Mammary epithelial cell (primary cell): ENCODE measurements around the gene UBE2J1.

ENCODE experiments used
- CTCF ChIP-seq, 2 donors: IDR thresholded peaks in 1 of 2; conservative IDR thresholded peaks in 1 of 2; 2 replicates each; pipeline ENCODE4 v1.5.1; 2011 to 2012; ENCODE audit warnings: inconsistent platforms in 2 of 2, low read length in 2 of 2, mild to moderate bottlenecking in 2 of 2, control low read depth in 1 of 2, low read depth in 1 of 2; ENCODE audit not compliant: insufficient read depth in 1 of 2; ENCODE audit errors: extremely low read depth in 1 of 2
- EZH2 ChIP-seq: IDR thresholded peaks from 2 replicates; pipeline ENCODE4 v1.6.1; 2012; ENCODE audit warnings: low read length, inconsistent platforms, borderline replicate concordance

DNA sequence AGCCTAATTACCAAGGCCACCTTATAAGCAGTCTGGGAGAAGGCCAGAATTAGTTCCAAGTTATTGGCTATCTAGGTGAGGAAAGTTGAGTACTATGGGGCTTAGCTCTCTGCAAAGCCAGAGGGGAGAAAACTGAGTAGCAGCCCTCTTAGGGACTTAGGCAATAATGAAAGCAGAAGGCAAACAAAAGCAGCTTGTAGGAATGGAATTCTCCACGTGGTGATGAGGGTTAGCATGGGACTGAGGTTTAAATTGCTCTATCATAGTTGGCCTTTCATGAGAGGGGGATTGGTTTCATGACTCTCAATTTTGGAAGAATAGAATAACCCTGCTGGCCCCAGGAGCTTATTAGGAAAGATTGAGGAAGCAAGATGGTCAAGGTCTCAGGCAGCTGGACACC lies 7.0 kb upstream of the UBE2J1 start:
- TF ChIP-seq CTCF (conservative IDR thresholded peaks at IDR 0.05 in 1 of 2, IDR thresholded peaks at IDR 0.05 in 1 of 2; ENCODE audit: extremely low read depth in 1 of 2, insufficient read depth in 1 of 2, low read depth in 1 of 2, low read length in 2 of 2) (no peak), EZH2 (no peak)
